Gastroesophageal sphincter (tissue), 4 donors: Measurements from ENCODE around the gene ZNF670. TPM values are rescaled to one million over a fixed set of nuclear protein-coding genes. Genes with fewer than 3 reads are reported as not detected.
"Not testable (repeated sequence)": the region's sequence is repeated elsewhere in the genome, so short reads cannot be mapped to it uniquely, and the experiment has no call there.

ENCODE experiments used
- ATAC-seq: fragments of 150-250 bp; one replicate; pipeline ENCODE4 v1.9.1; 2016; ENCODE audit warnings: mild to moderate bottlenecking, moderate library complexity
- H3K27ac ChIP-seq, 4 donors: fragments of 200-600 bp; sonication (generic) in 3 of 4; 1 replicate in 3 of 4; 2 replicates in 1 of 4; pipeline ENCODE4 v1.5.1; 2016 to 2019
- H3K27me3 ChIP-seq: fragments of 200-600 bp; sonication (generic); one replicate; pipeline ENCODE4 v1.5.1; 2019
- H3K36me3 ChIP-seq, 2 donors: fragments of 200-600 bp; sonication (generic); one replicate each; pipeline ENCODE4 v1.5.1; 2019; ENCODE audit warnings: control low read depth in 1 of 2
- H3K4me1 ChIP-seq, 3 donors: fragments of 200-600 bp; sonication (generic); 1 replicate in 2 of 3; 2 replicates in 1 of 3; pipeline ENCODE4 v1.5.1; 2016 to 2019; ENCODE audit warnings: control low read depth in 2 of 3
- H3K4me3 ChIP-seq, 2 donors: fragments of 200-600 bp; sonication (generic); one replicate each; pipeline ENCODE4 v1.5.1; 2019; ENCODE audit warnings: mild to moderate bottlenecking in 1 of 2, moderate library complexity in 1 of 2
- H3K9me3 ChIP-seq, 3 donors: fragments of 200-600 bp; sonication (generic); one replicate each; pipeline ENCODE4 v1.5.1; 2017 to 2019; ENCODE audit warnings: control low read depth in 2 of 3
- CTCF ChIP-seq, 4 experiments: fragments of 200-600 bp in 2 of 4; fragments of 450-650 bp in 2 of 4; sonication (generic) in 1 of 4; IDR thresholded peaks; one replicate each; pipeline ENCODE4 v1.5.1; 2017 to 2019; ENCODE audit warnings: antibody characterized with exemption in 4 of 4, mild to moderate bottlenecking in 2 of 4, moderate library complexity in 2 of 4
- EP300 ChIP-seq: sonication (generic); formaldehyde crosslinking; IDR thresholded peaks from one replicate; pipeline ENCODE4 v1.6.1; 2017; ENCODE audit warnings: antibody characterized with exemption, mild to moderate bottlenecking
- POLR2A ChIP-seq, 2 donors: fragments of 450-650 bp; IDR thresholded peaks; one replicate each; pipeline ENCODE4 v1.6.1; 2017; ENCODE audit warnings: antibody characterized with exemption in 2 of 2, mild to moderate bottlenecking in 2 of 2, moderate library complexity in 1 of 2
- POLR2AphosphoS5 ChIP-seq: sonication (generic); formaldehyde crosslinking; IDR thresholded peaks from one replicate; pipeline ENCODE4 v1.6.1; 2017; ENCODE audit warnings: antibody characterized with exemption
- WGBS, 2 donors: methylation state at CpG; one replicate each; pipeline ENCODE4 v1.1.5; 2018; ENCODE audit warnings: low coverage in 1 of 2; 5-methylcytosine and 5-hydroxymethylcytosine counted together
- total RNA-seq, 4 donors: library from RNA; depleted of rRNA; stranded (reverse); fragments of >200 nt; gene quantifications; one replicate each; pipeline ENCODE4 v1.1.0, GENCODE V29; 2016

The ZNF670 gene
- 1 to 10 TPM; 1.7 to 3.7 (median 3.3) TPM for total RNA-seq

GRCh38 chr1:247078258-247079140 is at the start of gene ZNF670:
TSS of gene ZNF670 (minus strand) at chr1:247078811. CDS start at chr1:247078596, 215 bp downstream.
- Histone ChIP-seq H3K9me3 (peaks cover 0 to 1% (median 0%) of the 10 kb centered on the region in 3 donors), H3K36me3 (no peaks in the 10 kb centered on the region), H3K27ac (peak within 1 kb of the TSS; percentile 72 to 87 (median 82)), H3K27me3 (no peaks in the 10 kb centered on the region), H3K4me3 (peak within 1 kb of the TSS; percentile 86 to 89), H3K4me1 (peaks cover 0 to 32% (median 2%) of the 10 kb centered on the region in 3 donors)
- 0% methylated on average over 1 to 2 of the region's 57 CpGs for WGBS, 2 donors
- ATAC-seq: peak; percentile 100
- no peak for TF ChIP-seq EP300
- TF ChIP-seq POLR2AphosphoS5: peak; percentile 68
- no peak for TF ChIP-seq CTCF (IDR thresholded peaks at IDR 0.05)
- peak; percentile 33 to 35 for TF ChIP-seq POLR2A (IDR thresholded peaks at IDR 0.05)

GRCh38 chr1:247127519-247128282 is 49.1 kb upstream of the ZNF670 start:
- H3K4me1 ChIP-seq, ATAC-seq, H3K27ac ChIP-seq, H3K27me3 ChIP-seq: not testable (repeated sequence)
- 29 to 78% methylated on average over 2 to 13 of the region's 18 CpGs for WGBS, 2 donors
- H3K9me3 ChIP-seq: peaks cover 0 to 27% (median 0%) of the 10 kb centered on the region in 3 donors
- peak overlapping the region in 1 of 2 donors; percentile 12 for H3K4me3 ChIP-seq
- peaks cover 0 to 23% of the 10 kb centered on the region in 2 donors for H3K36me3 ChIP-seq

GRCh38 chr1:247126601-247127000 is 48.0 kb upstream of the ZNF670 start:
- not testable (repeated sequence) for H3K27ac ChIP-seq, H3K4me3 ChIP-seq, H3K27me3 ChIP-seq, H3K4me1 ChIP-seq
- Histone ChIP-seq H3K9me3 (peaks cover 0 to 18% (median 0%) of the 10 kb centered on the region in 3 donors), H3K36me3 (peaks cover 0 to 14% of the 10 kb centered on the region in 2 donors)
- peak; percentile 76 for ATAC-seq
- no CpG with 5 or more reads among the region's 46 CpGs for WGBS, 2 donors

GRCh38 chr1:247126166-247126565 is 47.6 kb upstream of the ZNF670 start:
- WGBS, 2 donors: no CpG with 5 or more reads among the region's 25 CpGs
- H3K4me3 ChIP-seq, H3K27me3 ChIP-seq, H3K4me1 ChIP-seq, H3K36me3 ChIP-seq, H3K27ac ChIP-seq: not testable (repeated sequence)
- H3K9me3 ChIP-seq: peaks cover 0 to 13% (median 0%) of the 10 kb centered on the region in 3 donors
- peak; percentile 100 for ATAC-seq

GRCh38 chr1:247121382-247121781 is 42.8 kb upstream of the ZNF670 start:
- TF ChIP-seq POLR2A (IDR thresholded peaks at IDR 0.05): no peak
- TF ChIP-seq POLR2AphosphoS5: no peak
- no peak for TF ChIP-seq EP300
- TF ChIP-seq CTCF (IDR thresholded peaks at IDR 0.05): no peak
- H3K36me3 ChIP-seq: no peaks in the 10 kb centered on the region
- 60 to 78% methylated on average over 6 of the region's 6 CpGs for WGBS, 2 donors
- no peaks in the 10 kb centered on the region for H3K4me1 ChIP-seq
- no peak overlapping the region for H3K27ac ChIP-seq
- H3K4me3 ChIP-seq: no peak overlapping the region
- no peaks in the 10 kb centered on the region for H3K9me3 ChIP-seq
- no peaks in the 10 kb centered on the region for H3K27me3 ChIP-seq
- no peak for ATAC-seq

GRCh38 chr1:247120408-247120668 is 41.7 kb upstream of the ZNF670 start:
- H3K36me3 ChIP-seq, H3K4me3 ChIP-seq, H3K4me1 ChIP-seq, H3K27me3 ChIP-seq, ATAC-seq, H3K9me3 ChIP-seq, H3K27ac ChIP-seq: not testable (repeated sequence)
- no CpG with 5 or more reads among the region's 4 CpGs for WGBS, 2 donors
